IPS-15b (cell line): ENCODE results near the gene TYROBP.
"Not testable (repeated sequence)": the region's sequence is repeated elsewhere in the genome, so short reads cannot be mapped to it uniquely, and the experiment has no call there.

Experiments
- H3K27me3 ChIP-seq: one replicate; pipeline ENCODE4 v1.6.1; 2013; ENCODE audit warnings: low read length; ENCODE audit not compliant: control insufficient read depth, insufficient read depth
- H3K36me3 ChIP-seq: one replicate; pipeline ENCODE4 v1.6.1; 2013; ENCODE audit warnings: low read length; ENCODE audit not compliant: control insufficient read depth, insufficient read depth
- H3K4me1 ChIP-seq: one replicate; pipeline ENCODE4 v1.6.1; 2013; ENCODE audit warnings: mild to moderate bottlenecking, low read length; ENCODE audit not compliant: control insufficient read depth, insufficient read depth
- H3K4me3 ChIP-seq: one replicate; pipeline ENCODE4 v1.5.1; 2013; ENCODE audit warnings: low read depth, low read length
- H3K9ac ChIP-seq: one replicate; pipeline ENCODE4 v1.6.1; 2013; ENCODE audit warnings: low read depth, mild to moderate bottlenecking, low read length
- H3K9me3 ChIP-seq: one replicate; pipeline ENCODE4 v1.6.1; 2013; ENCODE audit warnings: mild to moderate bottlenecking, low read length; ENCODE audit not compliant: control insufficient read depth, insufficient read depth

Gene TYROBP

GRCh38 chr19:35879068-35879467 lies 29.0 kb downstream of the TYROBP start:
- Histone ChIP-seq H3K9me3 (no peaks in the 10 kb centered on the region), H3K27me3 (peaks cover 12% of the 10 kb centered on the region), H3K4me3 (peak overlapping the region; percentile 12), H3K36me3 (no peaks in the 10 kb centered on the region), H3K4me1 (peaks cover 2% of the 10 kb centered on the region), H3K9ac (no peak overlapping the region)

- Histone ChIP-seq H3K4me3 (no peak overlapping the region), H3K36me3 (no peaks in the 10 kb centered on the region), H3K27me3 (peaks cover 12% of the 10 kb centered on the region), H3K4me1 (peaks cover 4% of the 10 kb centered on the region), H3K9me3 (no peaks in the 10 kb centered on the region), H3K9ac (no peak overlapping the region)
Measured at GRCh38 chr19:35874392-35874930, 33.6 kb downstream of the TYROBP start.

- H3K9ac ChIP-seq, result no peak overlapping the region
- no peak overlapping the region for H3K4me3 ChIP-seq
- H3K4me1 ChIP-seq, result peaks cover 9% of the 10 kb centered on the region
- H3K36me3 ChIP-seq, result no peaks in the 10 kb centered on the region
- H3K27me3 ChIP-seq, result peaks cover 11% of the 10 kb centered on the region
- H3K9me3 ChIP-seq, result no peaks in the 10 kb centered on the region
Measured at GRCh38 chr19:35872180-35872579, 35.9 kb downstream of the TYROBP start.

- Histone ChIP-seq H3K27me3 (peaks cover 14% of the 10 kb centered on the region), H3K9me3 (no peaks in the 10 kb centered on the region), H3K9ac (no peak overlapping the region)
Measured at GRCh38 chr19:35871611-35872010, 36.5 kb downstream of the TYROBP start.

GRCh38 chr19:35870798-35871197 lies 37.3 kb downstream of the TYROBP start:
- Histone ChIP-seq H3K36me3 (no peaks in the 10 kb centered on the region), H3K4me3 (peak overlapping the region; percentile 78), H3K9ac (no peak overlapping the region), H3K9me3 (no peaks in the 10 kb centered on the region), H3K27me3 (peaks cover 14% of the 10 kb centered on the region), H3K4me1 (peaks cover 9% of the 10 kb centered on the region)

More at GRCh38 chr19:35871611-35872010, 36.5 kb downstream of the TYROBP start:
- H3K4me3 ChIP-seq, result no peak overlapping the region
- peaks cover 9% of the 10 kb centered on the region for H3K4me1 ChIP-seq
- no peaks in the 10 kb centered on the region for H3K36me3 ChIP-seq

- not testable (repeated sequence) for H3K9ac ChIP-seq, H3K36me3 ChIP-seq, H3K9me3 ChIP-seq, H3K4me1 ChIP-seq
- Histone ChIP-seq H3K4me3 (peak overlapping the region; percentile 78), H3K27me3 (peaks cover 15% of the 10 kb centered on the region)
Measured at GRCh38 chr19:35870124-35870736, 37.9 kb downstream of the TYROBP start.

GRCh38 chr19:35869327-35870123 lies 38.6 kb downstream of the TYROBP start:
- Histone ChIP-seq H3K27me3 (peaks cover 16% of the 10 kb centered on the region), H3K9ac (no peak overlapping the region), H3K36me3 (peaks cover under 1% of the 10 kb centered on the region), H3K4me3 (peak overlapping the region; percentile 78), H3K9me3 (no peaks in the 10 kb centered on the region), H3K4me1 (peaks cover 9% of the 10 kb centered on the region)

GRCh38 chr19:35868823-35869326 lies 39.2 kb downstream of the TYROBP start:
- H3K36me3 ChIP-seq, result peaks cover 2% of the 10 kb centered on the region
- H3K4me1 ChIP-seq, result peaks cover 9% of the 10 kb centered on the region
- no peak overlapping the region for H3K9ac ChIP-seq
- H3K27me3 ChIP-seq, result peaks cover 16% of the 10 kb centered on the region
- H3K9me3 ChIP-seq, result no peaks in the 10 kb centered on the region
- peak overlapping the region; percentile 78 for H3K4me3 ChIP-seq

- H3K9ac ChIP-seq, result no peak within 1 kb of the TSS
- H3K27me3 ChIP-seq, result peaks cover 16% of the 10 kb centered on the region
- peak within 1 kb of the TSS; percentile 78 for H3K4me3 ChIP-seq
- H3K9me3 ChIP-seq, result no peaks in the 10 kb centered on the region
- peaks cover 9% of the 10 kb centered on the region for H3K4me1 ChIP-seq
- peaks cover 2% of the 10 kb centered on the region for H3K36me3 ChIP-seq
Measured at GRCh38 chr19:35868172-35868822, 39.8 kb downstream of the TYROBP start, which contains the start of gene APLP1. Gene APLP1, plus strand, starts transcription at chr19:35868574. Its CDS starts 63 bp downstream, at chr19:35868637.

GRCh38 chr19:35863018-35863417 lies 45.1 kb downstream of the TYROBP start:
- Histone ChIP-seq H3K36me3 (peaks cover 2% of the 10 kb centered on the region), H3K4me1 (peaks cover 5% of the 10 kb centered on the region), H3K9me3 (no peaks in the 10 kb centered on the region), H3K27me3 (peaks cover 60% of the 10 kb centered on the region), H3K9ac (no peak overlapping the region), H3K4me3 (no peak overlapping the region)

GRCh38 chr19:35862528-35862927 lies 45.6 kb downstream of the TYROBP start:
- no peaks in the 10 kb centered on the region for H3K4me1 ChIP-seq
- peaks cover 2% of the 10 kb centered on the region for H3K36me3 ChIP-seq
- no peak overlapping the region for H3K9ac ChIP-seq
- no peaks in the 10 kb centered on the region for H3K9me3 ChIP-seq
- H3K27me3 ChIP-seq, result peaks cover 60% of the 10 kb centered on the region
- H3K4me3 ChIP-seq, result no peak overlapping the region
